Psoas muscle (tissue), 8 donors: ENCODE results near the gene ARHGEF33. TPM values are rescaled to one million over a fixed set of nuclear protein-coding genes. Genes with fewer than 3 reads are reported as not detected.

Experiments used
- ATAC-seq, 4 donors: fragments of 200-7000 bp; cut with Tn5 transposase; one replicate each; pipeline ENCODE4 v1.9.1; 2020; ENCODE audit warnings: moderate library complexity in 3 of 4, mild to moderate bottlenecking in 2 of 4
- DNase-seq, 2 donors: peaks; one replicate each; pipeline ENCODE4 v3.0.0-alpha.2; 2020
- H3K27ac ChIP-seq: fragments of 200-600 bp; one replicate; pipeline ENCODE4 v1.8.0; 2022
- H3K27me3 ChIP-seq, 3 donors: fragments of 200-600 bp in 1 of 3; one replicate each; pipeline versions ENCODE4 v1.6.1 to v1.8.0; 2013 to 2022; ENCODE audit warnings: low read length in 2 of 3, mild to moderate bottlenecking in 2 of 3, moderate library complexity in 1 of 3; ENCODE audit not compliant: insufficient read depth in 3 of 3
- H3K36me3 ChIP-seq, 2 donors: fragments of 200-600 bp in 1 of 2; one replicate each; pipeline versions ENCODE4 v1.6.1 to v1.8.0; 2013 to 2022; ENCODE audit warnings: low read depth in 1 of 2, mild to moderate bottlenecking in 1 of 2, moderate library complexity in 1 of 2; ENCODE audit not compliant: insufficient read depth in 1 of 2
- H3K4me1 ChIP-seq: fragments of 200-600 bp; one replicate; pipeline ENCODE4 v1.8.0; 2022
- H3K4me3 ChIP-seq: fragments of 200-600 bp; one replicate; pipeline ENCODE4 v1.8.0; 2022; ENCODE audit warnings: mild to moderate bottlenecking
- H3K9me3 ChIP-seq: fragments of 200-600 bp; one replicate; pipeline ENCODE4 v1.8.0; 2022
- CTCF ChIP-seq: fragments of 200-600 bp; IDR thresholded peaks from one replicate; pipeline ENCODE4 v1.8.0; 2022; ENCODE audit warnings: antibody characterized with exemption
- WGBS, 3 donors: extraction: QIAGEN DNeasy Blood & Tissue Kit; methylation state at CpG; one replicate each; pipeline versions ENCODE4 v1.1.6 to v1.1.7; 2013; 5-methylcytosine and 5-hydroxymethylcytosine counted together
- intact Hi-C, 2 donors: fragments of 100-400 bp; cut with DNase I; formaldehyde crosslinking; loops; one replicate each; pipeline versions ENCODE4 v1.11.0 to v1.14.2; 2022
- polyA plus RNA-seq, 3 donors: library from polyadenylated mRNA; stranded (reverse); fragments of 200-250 nt; gene quantifications; one replicate each; pipeline ENCODE4 v1.2.3, GENCODE V29; 2013
- total RNA-seq, 4 donors: library from RNA; stranded (reverse); fragmentation: NEBNext Ultra II Directional in 2 of 4; extraction: Animal tissue kit (Norgen Biotek cat#: 25700) in 2 of 4; gene quantifications; one replicate each; pipeline versions ENCODE4 v1.2.1 to v1.2.4, GENCODE V29; 2021 to 2023
- donor health status: healthy with polysubstance abuse.
- donor health status: DM: no; HTN: no; CAD: no; lungs with moderate emphysema.
- donor health status: Bipolar disorder and iron deficiency.
- donor health status: healthy.
- donor health status: DM: yes; HTN: yes; CAD: no.
- donor health status: DM: no; HTN: no; CAD: no.
- donor health status: DM: no; HTN: no; CAD: no.
- donor health status: DM: yes; HTN: yes; CAD: no.

ARHGEF33 gene
- total and polyA plus RNA-seq, 7 donors: 0.03 to 0.58 (median 0.15) TPM

DNA sequence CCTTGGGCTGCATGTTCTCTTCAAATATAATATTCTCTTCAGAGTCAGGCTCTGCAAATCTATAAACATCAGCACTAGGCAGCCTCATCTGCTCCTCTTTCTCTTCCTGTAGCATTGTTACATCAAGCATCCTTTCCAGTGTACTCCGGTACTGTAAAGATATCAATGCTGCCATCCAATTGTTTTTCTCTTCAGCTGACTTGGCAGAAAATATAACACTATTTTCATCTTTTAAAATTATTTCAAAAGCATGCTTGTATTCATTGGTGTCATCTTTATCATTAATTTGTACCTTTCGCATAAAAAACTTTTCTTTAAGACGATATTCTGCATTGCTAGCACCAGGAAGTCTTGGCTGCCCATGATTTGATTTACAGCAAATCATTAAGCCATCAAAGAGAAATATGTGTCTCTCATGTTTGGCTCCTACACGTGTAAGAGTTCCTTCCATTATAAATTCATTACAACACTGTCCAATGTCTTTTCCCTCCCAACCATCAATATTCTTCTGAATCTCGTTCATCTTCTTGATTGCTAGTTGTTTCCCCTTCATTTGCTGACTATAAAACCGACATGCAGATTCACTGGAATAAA lies 133.1 kb downstream of the ARHGEF33 start:
- no peak overlapping the region for H3K4me3 ChIP-seq
- peaks cover 0 to 28% of the 10 kb centered on the region in 2 donors for H3K36me3 ChIP-seq
- DNase-seq (no peak), ATAC-seq (no peak)
- WGBS, 3 donors: 63 to 67% (median 64%) methylated on average over 6 of the region's 6 CpGs
- no peaks in the 10 kb centered on the region for H3K4me1 ChIP-seq
- H3K27me3 ChIP-seq: no peaks in the 10 kb centered on the region
- intact Hi-C loops: no loop called here
- H3K27ac ChIP-seq: no peak overlapping the region
- no peak for TF ChIP-seq CTCF
- no peaks in the 10 kb centered on the region for H3K9me3 ChIP-seq

DNA sequence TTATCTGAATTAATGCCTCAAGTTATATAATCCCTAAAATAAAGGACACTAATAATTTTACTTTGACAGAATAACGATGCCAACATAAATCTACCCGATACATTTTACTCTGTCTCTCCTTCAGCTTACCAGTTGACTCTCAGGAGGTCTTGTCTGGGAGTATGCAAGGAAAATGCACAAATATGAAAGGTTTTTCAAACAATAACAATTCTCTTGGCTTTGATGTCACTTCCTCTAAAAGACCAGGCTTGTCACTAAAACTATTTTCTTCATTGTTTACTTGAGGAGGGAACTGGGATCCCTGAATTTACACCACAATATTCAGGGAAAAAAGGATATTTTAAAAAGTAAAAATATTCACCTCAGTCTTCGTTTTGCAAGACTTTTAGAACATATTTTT lies 134.0 kb downstream of the ARHGEF33 start:
- intact Hi-C loops: no loop called here
- Histone ChIP-seq H3K4me3 (no peak overlapping the region), H3K9me3 (no peaks in the 10 kb centered on the region), H3K4me1 (no peaks in the 10 kb centered on the region), H3K36me3 (peaks cover 0 to 37% of the 10 kb centered on the region in 2 donors), H3K27ac (peak overlapping the region; percentile 19), H3K27me3 (no peaks in the 10 kb centered on the region)
- TF ChIP-seq CTCF: no peak
- no peak for ATAC-seq
- DNase-seq: no peak
- WGBS, 3 donors: 55 to 63% (median 60%) methylated on average over 3 of the region's 3 CpGs

DNA sequence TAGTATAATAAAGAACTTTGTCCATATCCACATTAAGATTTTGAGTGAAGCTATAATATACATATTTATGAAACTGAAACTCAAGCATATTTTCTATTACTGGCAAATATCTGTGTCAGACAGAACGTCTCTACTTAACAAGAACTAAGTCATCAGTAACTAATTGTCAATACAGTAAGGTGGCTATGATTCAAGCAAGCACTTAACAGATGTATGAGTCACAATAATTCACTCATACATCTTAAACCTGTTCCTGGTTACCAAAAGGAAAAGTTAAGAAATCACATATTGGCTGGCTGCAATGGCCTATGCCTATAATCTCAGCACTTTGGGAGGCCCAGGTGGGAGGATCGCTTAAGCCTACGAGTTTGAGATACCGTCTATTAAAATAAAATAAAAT lies 135.2 kb downstream of the ARHGEF33 start:
- DNase-seq: no peak
- intact Hi-C loops: no loop called here
- no peaks in the 10 kb centered on the region for H3K4me1 ChIP-seq
- peaks cover 0 to 47% of the 10 kb centered on the region in 2 donors for H3K36me3 ChIP-seq
- H3K4me3 ChIP-seq: no peak overlapping the region
- H3K27ac ChIP-seq: no peak overlapping the region
- ATAC-seq: no peak
- TF ChIP-seq CTCF: no peak
- no peaks in the 10 kb centered on the region for H3K27me3 ChIP-seq
- WGBS, 3 donors: 89 to 93% (median 90%) methylated on average over 4 of the region's 4 CpGs
- no peaks in the 10 kb centered on the region for H3K9me3 ChIP-seq

Other genes starting within 250 kb of the ARHGEF33 start
- gene GALM, start 223.8 kb upstream of the ARHGEF33 start, total RNA-seq: 10 to 100 TPM in 1 of 4 donors, 1 to 10 TPM in 3; 3.6 to 16.1 (median 4.8) TPM
- gene GALM, start 223.8 kb upstream of the ARHGEF33 start, polyA plus RNA-seq: 1 to 10 TPM; 2.0 to 9.4 (median 5.5) TPM
- gene SRSF7, start 138.5 kb upstream of the ARHGEF33 start, total RNA-seq: 10 to 100 TPM; 35.5 to 78.2 (median 56.7) TPM
- gene SRSF7, start 138.5 kb upstream of the ARHGEF33 start, polyA plus RNA-seq: 100 to 1,000 TPM in 1 of 3 donors, 10 to 100 TPM in 2; 26.0 to 111 (median 45.8) TPM
- 10 to 100 TPM in 1 of 4 donors, 1 to 10 TPM in 3; 5.6 to 10.8 (median 9.3) TPM for gene GEMIN6, start 111.7 kb upstream of the ARHGEF33 start, total RNA-seq
- 10 to 100 TPM in 1 of 3 donors, 1 to 10 TPM in 2; 7.2 to 12.1 (median 9.5) TPM for gene GEMIN6, start 111.7 kb upstream of the ARHGEF33 start, polyA plus RNA-seq
- 10 to 100 TPM; 11.6 to 15.3 (median 13.6) TPM for gene DHX57, start 13.9 kb upstream of the ARHGEF33 start, total RNA-seq
- gene DHX57, start 13.9 kb upstream of the ARHGEF33 start, polyA plus RNA-seq: 1 to 10 TPM; 7.7 to 8.7 (median 8.5) TPM
- gene MORN2, start 13.9 kb upstream of the ARHGEF33 start, total RNA-seq: 10 to 100 TPM in 3 of 4 donors, 1 to 10 TPM in 1; 8.2 to 18.9 (median 14.1) TPM
- gene MORN2, start 13.9 kb upstream of the ARHGEF33 start, polyA plus RNA-seq: 10 to 100 TPM; 21.4 to 35.3 (median 26.3) TPM
- 10 to 100 TPM; 25.4 to 35.7 (median 33.1) TPM for gene SOS1, start 231.2 kb downstream of the ARHGEF33 start, total RNA-seq
- gene SOS1, start 231.2 kb downstream of the ARHGEF33 start, polyA plus RNA-seq: 10 to 100 TPM in 1 of 3 donors, 1 to 10 TPM in 2; 4.9 to 24.7 (median 8.0) TPM